Stimulated activated CD8-positive, alpha-beta memory T cell treated with anti-CD3 and anti-CD28 coated beads, Interleukin-4, amount 100 ng/mL, for 24 hours (primary cell): ENCODE results near the gene DRGX.

Source experiments
- DNase-seq: peaks from one replicate; pipeline ENCODE4 v3.0.0-alpha.2; 2020; ENCODE audit warnings: low read depth

Gene DRGX

GRCh38 chr10:49407552-49408137 lies 11.8 kb upstream of the DRGX start:
- DNase-seq: peak; percentile 63

- no peak for DNase-seq
Observed at GRCh38 chr10:49407151-49407550, 11.3 kb upstream of the DRGX start.

GRCh38 chr10:49404321-49404878 lies 8.5 kb upstream of the DRGX start:
- no peak for DNase-seq

- DNase-seq: no peak
Observed at GRCh38 chr10:49403363-49403762, 7.5 kb upstream of the DRGX start.

GRCh38 chr10:49400365-49400764 lies 4.5 kb upstream of the DRGX start:
- no peak for DNase-seq

GRCh38 chr10:49398986-49399385 lies 3.1 kb upstream of the DRGX start:
- no peak for DNase-seq

GRCh38 chr10:49398000-49398861 lies 2.3 kb upstream of the DRGX start:
- DNase-seq: peak; percentile 45

GRCh38 chr10:49397036-49397999 lies 1.4 kb upstream of the DRGX start:
- no peak for DNase-seq

- no peak for DNase-seq
Observed at GRCh38 chr10:49396666-49396999, 744 bp upstream of the DRGX start.

- DNase-seq: no peak
Observed at GRCh38 chr10:49394933-49395740, 752 bp downstream of the DRGX start.

GRCh38 chr10:49393757-49394156 lies 2.1 kb downstream of the DRGX start:
- DNase-seq: no peak

GRCh38 chr10:49393301-49393700 lies 2.6 kb downstream of the DRGX start:
- no peak for DNase-seq

GRCh38 chr10:49389361-49389933 lies 6.4 kb downstream of the DRGX start:
- no peak for DNase-seq

GRCh38 chr10:49388161-49388560 lies 7.7 kb downstream of the DRGX start:
- no peak for DNase-seq

- no peak for DNase-seq
Observed at GRCh38 chr10:49387071-49387470, 8.8 kb downstream of the DRGX start.

GRCh38 chr10:49385939-49386922 lies 9.7 kb downstream of the DRGX start:
- DNase-seq: no peak

GRCh38 chr10:49384268-49384953 lies 11.5 kb downstream of the DRGX start:
- DNase-seq: no peak

- DNase-seq: no peak
Observed at GRCh38 chr10:49383853-49384252, 12.0 kb downstream of the DRGX start.

- DNase-seq: no peak
Observed at GRCh38 chr10:49382826-49383225, 13.1 kb downstream of the DRGX start.
